Endodermal cell (in vitro differentiated cells): ENCODE data around the gene IFNG-AS1. TPM values are rescaled to one million over a fixed set of nuclear protein-coding genes. Genes with fewer than 3 reads are reported as not detected.

Experiments
- DNase-seq: peaks from one replicate; pipeline ENCODE4 v3.0.0-alpha.2; 2017
- H3K27ac ChIP-seq: 2 replicates; pipeline ENCODE4 v1.5.1; 2013; ENCODE audit warnings: mild to moderate bottlenecking, low read depth, low read length, moderate library complexity
- H3K27me3 ChIP-seq: 2 replicates; pipeline ENCODE4 v1.6.1; 2013; ENCODE audit warnings: mild to moderate bottlenecking, low read length, moderate library complexity; ENCODE audit not compliant: insufficient read depth, control insufficient read depth, poor library complexity, severe bottlenecking
- H3K36me3 ChIP-seq: 2 replicates; pipeline ENCODE4 v1.7.0; 2013; ENCODE audit warnings: mild to moderate bottlenecking, low read length, moderate library complexity; ENCODE audit not compliant: control insufficient read depth, insufficient read depth
- H3K4me1 ChIP-seq: one replicate; pipeline ENCODE4 v1.7.0; 2013; ENCODE audit warnings: low read length; ENCODE audit not compliant: control insufficient read depth, insufficient read depth
- H3K4me3 ChIP-seq: 2 replicates; pipeline ENCODE4 v1.5.1; 2013; ENCODE audit warnings: mild to moderate bottlenecking, low read length, moderate library complexity
- H3K9ac ChIP-seq: 2 replicates; pipeline ENCODE4 v1.6.1; 2013; ENCODE audit warnings: mild to moderate bottlenecking, low read length, moderate library complexity; ENCODE audit not compliant: poor library complexity, severe bottlenecking; ENCODE audit errors: extremely low read depth
- H3K9me3 ChIP-seq: 2 replicates; pipeline ENCODE4 v1.6.1; 2013; ENCODE audit warnings: mild to moderate bottlenecking, low read length, moderate library complexity; ENCODE audit not compliant: control insufficient read depth
- H3K27ac Mint-ChIP-seq: 2 replicates; pipeline ENCODE4 v1.8.0; 2020; ENCODE audit warnings: mixed read lengths
- H3K27me3 Mint-ChIP-seq: 2 replicates; pipeline ENCODE4 v1.8.0; 2021; ENCODE audit warnings: mild to moderate bottlenecking, mixed read lengths; ENCODE audit not compliant: insufficient read depth
- H3K36me3 Mint-ChIP-seq: 2 replicates; pipeline ENCODE4 v1.8.0; 2020; ENCODE audit warnings: low read depth, mixed read lengths
- H3K4me1 Mint-ChIP-seq: 2 replicates; pipeline ENCODE4 v1.8.0; 2020; ENCODE audit warnings: mixed read lengths
- H3K4me3 Mint-ChIP-seq: 2 replicates; pipeline ENCODE4 v1.8.0; 2020; ENCODE audit warnings: mild to moderate bottlenecking, moderate library complexity, mixed read lengths
- H3K9me3 Mint-ChIP-seq: 2 replicates; pipeline ENCODE4 v1.8.0; 2020; ENCODE audit warnings: mild to moderate bottlenecking, mixed read lengths
- CTCF ChIP-seq: fragments of 200-600 bp; sonication (generic); conservative IDR thresholded peaks from 2 replicates; pipeline ENCODE4 v1.5.0; 2021; ENCODE audit warnings: antibody characterized with exemption, mild to moderate bottlenecking
- WGBS, 2 experiments: methylation state at CpG; one replicate each; pipeline versions ENCODE4 v1.1.5 to v1.1.7; 2013; ENCODE audit warnings: missing lambda C conversion rate in 2 of 2, mixed read lengths in 1 of 2; ENCODE audit not compliant: insufficient coverage in 1 of 2, insufficient read length in 1 of 2; 5-methylcytosine and 5-hydroxymethylcytosine counted together
- total RNA-seq, 2 donors: library from RNA; stranded (reverse); fragmentation: NEBNext Ultra II Directional in 1 of 2; extraction: Animal tissue kit (Norgen Biotek cat#: 25700) in 1 of 2; gene quantifications; 2 replicates in 1 of 2; 3 replicates in 1 of 2; pipeline ENCODE4 v1.2.1, GENCODE V29; 2021

IFNG-AS1 gene
- total RNA-seq, 2 donors from 2014 or later: not detected

- Histone ChIP-seq H3K9me3 (peaks cover 31% of the 10 kb centered on the region), H3K27me3 (no peaks in the 10 kb centered on the region), H3K4me3 (no peak overlapping the region), H3K4me1 (no peaks in the 10 kb centered on the region), H3K36me3 (no peaks in the 10 kb centered on the region), H3K27ac (no peak overlapping the region), H3K9ac (no peak overlapping the region)
- Mint-ChIP-seq H3K9me3 (peaks cover 58% of the 10 kb centered on the region), H3K36me3 (peaks cover 4% of the 10 kb centered on the region), H3K4me1 (no peaks in the 10 kb centered on the region), H3K27ac (no peak overlapping the region), H3K4me3 (no peak overlapping the region), H3K27me3 (no peaks in the 10 kb centered on the region)
- DNase-seq: no peak
- whole genome bisulfite sequencing, 2 experiments: 84 to 93% methylated on average over 4 to 6 of the region's 6 CpGs
- no peak for TF ChIP-seq CTCF
These were observed 74.8 kb downstream of the IFNG-AS1 start for GRCh38 chr12:68063900-68064590.

DNA sequence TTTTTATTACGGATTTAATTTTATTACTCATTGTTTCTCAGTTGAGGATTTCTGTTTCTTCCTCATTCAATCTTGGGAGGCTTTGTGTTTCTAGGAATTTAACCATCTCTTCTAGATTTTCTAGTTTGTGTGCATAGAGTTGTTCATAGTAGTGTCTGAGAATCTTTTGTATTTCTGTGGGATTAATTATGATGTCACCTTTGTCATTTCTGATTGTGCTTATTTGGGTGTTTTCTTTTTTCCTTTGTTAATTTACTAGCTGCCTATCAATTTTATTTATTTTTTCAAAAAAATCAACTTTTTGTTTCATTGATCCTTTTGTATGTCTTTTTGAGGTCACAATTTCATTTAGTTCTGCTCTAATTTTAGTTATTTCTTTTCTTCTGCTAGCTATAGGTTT, 75.9 kb downstream of the IFNG-AS1 start:
- WGBS, 2 experiments: no CpG with 5 or more reads among the region's 1 CpG
- Histone ChIP-seq H3K9me3 (peaks cover 25% of the 10 kb centered on the region), H3K9ac (no peak overlapping the region), H3K27ac (no peak overlapping the region), H3K4me1 (no peaks in the 10 kb centered on the region), H3K4me3 (no peak overlapping the region), H3K27me3 (no peaks in the 10 kb centered on the region), H3K36me3 (no peaks in the 10 kb centered on the region)
- DNase-seq: no peak
- H3K4me1 Mint-ChIP-seq: no peaks in the 10 kb centered on the region
- H3K9me3 Mint-ChIP-seq: peaks cover 46% of the 10 kb centered on the region
- no peaks in the 10 kb centered on the region for H3K27me3 Mint-ChIP-seq
- no peak overlapping the region for H3K4me3 Mint-ChIP-seq
- H3K27ac Mint-ChIP-seq: no peak overlapping the region
- H3K36me3 Mint-ChIP-seq: peaks cover 4% of the 10 kb centered on the region
- no peak for TF ChIP-seq CTCF

DNA sequence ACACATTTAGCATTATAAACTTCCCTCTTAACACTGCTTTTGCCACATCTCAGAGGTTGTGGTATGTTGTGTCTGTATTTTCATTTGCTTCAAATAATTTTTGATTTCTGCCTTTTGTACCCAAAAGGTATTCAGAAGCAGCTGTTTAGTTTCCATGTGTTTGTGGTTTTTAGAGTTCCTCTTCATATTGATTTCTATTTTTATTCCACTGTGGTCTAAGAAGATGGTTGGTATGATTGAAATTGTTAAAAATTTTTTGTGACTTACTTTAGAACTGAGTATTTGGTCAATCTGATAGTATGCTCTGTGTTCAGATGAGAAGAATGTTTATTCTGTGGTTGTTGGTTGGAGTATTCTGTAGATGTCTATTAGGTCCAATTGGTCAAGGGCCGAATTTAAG, 76.4 kb downstream of the IFNG-AS1 start:
- Mint-ChIP-seq H3K27me3 (no peaks in the 10 kb centered on the region), H3K9me3 (peaks cover 43% of the 10 kb centered on the region), H3K36me3 (peaks cover 4% of the 10 kb centered on the region), H3K4me3 (no peak overlapping the region), H3K4me1 (no peaks in the 10 kb centered on the region), H3K27ac (no peak overlapping the region)
- no peaks in the 10 kb centered on the region for H3K4me1 ChIP-seq
- no peaks in the 10 kb centered on the region for H3K36me3 ChIP-seq
- no peaks in the 10 kb centered on the region for H3K27me3 ChIP-seq
- no peak overlapping the region for H3K4me3 ChIP-seq
- TF ChIP-seq CTCF: no peak
- peaks cover 25% of the 10 kb centered on the region for H3K9me3 ChIP-seq
- H3K27ac ChIP-seq: no peak overlapping the region
- no peak for DNase-seq
- 83% methylated on average over 1 of the region's 1 CpG; no CpG with 5 or more reads in 1 of the 2 experiments for WGBS, 2 experiments
- H3K9ac ChIP-seq: no peak overlapping the region
